NCI-H526 (cell line): ENCODE results near the gene FHL2.
A peak's percentile ranks its signal among the peaks of the same experiment; 100 is the strongest.

Experiments used
- DNase-seq, 2 experiments: peaks; one replicate each; lab custom pipeline; 2025; lab: John Stamatoyannopoulos, UW

Gene FHL2

DNA sequence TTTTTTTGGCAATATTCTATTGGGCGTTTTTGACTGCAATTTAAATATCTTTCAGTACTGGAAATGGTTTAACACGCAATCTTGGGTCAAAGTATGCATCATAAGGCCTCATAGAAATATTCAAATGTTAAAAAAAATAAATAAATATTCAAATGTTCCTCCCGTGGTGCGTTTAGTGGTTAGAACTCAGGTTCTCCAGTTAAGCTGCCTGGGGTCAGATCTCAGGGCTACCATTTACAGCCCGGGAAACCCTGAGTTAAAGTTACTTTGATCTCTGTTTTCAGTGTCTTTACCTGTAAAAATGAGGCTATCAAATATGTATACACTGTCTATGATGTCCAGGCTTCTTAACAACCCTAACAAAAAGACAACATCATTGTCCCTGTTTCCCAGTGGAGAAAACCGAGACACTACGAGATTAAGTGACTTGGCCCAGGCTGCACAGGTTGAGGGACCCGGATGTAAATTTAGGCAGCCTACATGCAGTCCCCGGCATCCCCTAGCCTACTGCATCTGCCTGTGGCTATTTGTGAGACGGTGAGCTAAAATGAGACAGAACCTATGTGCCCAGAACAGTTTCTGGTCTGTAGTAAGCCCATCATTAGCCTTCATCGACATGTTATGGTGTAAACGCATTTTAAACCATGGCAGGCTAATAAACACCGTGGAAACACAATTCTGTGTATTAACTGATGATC, 1.7 kb downstream of the FHL2 start:
- DNase-seq: peak in 1 of 2 experiments; percentile 57

DNA sequence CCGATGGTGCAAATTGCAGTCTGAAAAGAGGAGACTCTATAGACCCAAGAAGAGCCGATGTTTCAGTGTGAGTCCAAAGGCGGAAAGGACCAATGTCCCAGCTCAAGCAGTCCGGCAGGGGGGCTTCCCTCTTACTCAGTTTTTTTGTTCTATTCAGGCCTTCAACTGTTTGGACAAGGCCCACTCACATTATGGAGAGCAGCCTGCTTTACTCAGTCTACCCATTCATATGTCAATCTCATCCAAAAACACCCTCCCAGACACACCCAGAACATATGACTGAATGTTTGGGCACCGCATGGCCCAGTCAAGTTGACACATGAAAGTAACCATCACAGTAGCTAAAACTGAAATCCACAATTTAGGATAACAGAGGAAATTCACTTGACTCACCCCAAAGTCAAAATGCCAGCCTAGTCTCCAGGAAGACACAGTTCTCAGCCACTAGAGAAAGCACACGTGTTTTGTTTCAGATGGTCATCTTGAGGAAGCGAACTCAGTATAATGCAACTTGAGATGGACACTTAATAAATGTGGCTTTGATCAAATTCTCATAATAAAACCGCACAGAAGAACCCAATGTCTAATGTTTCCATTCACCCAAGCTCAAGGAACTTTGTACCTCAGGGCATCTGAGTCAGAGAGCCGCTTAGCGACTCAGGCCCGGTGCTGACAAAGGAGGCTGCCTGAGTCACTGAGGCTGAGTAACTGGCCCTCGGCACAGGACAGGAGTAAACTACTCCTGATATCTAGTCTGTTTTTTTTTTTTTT, 2.4 kb downstream of the FHL2 start:
- DNase-seq: peak in 1 of 2 experiments; percentile 51

DNA sequence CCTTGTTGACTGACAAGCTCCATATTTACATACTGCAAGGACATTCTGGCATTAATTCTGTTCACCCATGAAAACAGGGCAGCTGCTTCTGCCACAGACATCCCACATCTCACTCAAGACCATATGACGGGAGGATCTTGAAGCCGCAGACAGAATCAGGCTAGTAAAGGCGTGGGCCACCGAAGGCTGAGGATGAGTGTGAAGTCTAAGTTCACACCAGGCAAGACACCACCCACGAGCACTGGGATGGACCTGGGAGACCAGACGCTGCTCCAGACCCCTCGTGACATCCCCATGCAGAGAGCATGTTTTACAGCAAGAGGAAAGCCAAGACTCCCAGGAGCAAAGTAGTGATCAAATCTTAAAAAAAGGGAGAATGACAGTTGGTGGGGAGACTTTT, 3.2 kb downstream of the FHL2 start:
- no peak for DNase-seq

DNA sequence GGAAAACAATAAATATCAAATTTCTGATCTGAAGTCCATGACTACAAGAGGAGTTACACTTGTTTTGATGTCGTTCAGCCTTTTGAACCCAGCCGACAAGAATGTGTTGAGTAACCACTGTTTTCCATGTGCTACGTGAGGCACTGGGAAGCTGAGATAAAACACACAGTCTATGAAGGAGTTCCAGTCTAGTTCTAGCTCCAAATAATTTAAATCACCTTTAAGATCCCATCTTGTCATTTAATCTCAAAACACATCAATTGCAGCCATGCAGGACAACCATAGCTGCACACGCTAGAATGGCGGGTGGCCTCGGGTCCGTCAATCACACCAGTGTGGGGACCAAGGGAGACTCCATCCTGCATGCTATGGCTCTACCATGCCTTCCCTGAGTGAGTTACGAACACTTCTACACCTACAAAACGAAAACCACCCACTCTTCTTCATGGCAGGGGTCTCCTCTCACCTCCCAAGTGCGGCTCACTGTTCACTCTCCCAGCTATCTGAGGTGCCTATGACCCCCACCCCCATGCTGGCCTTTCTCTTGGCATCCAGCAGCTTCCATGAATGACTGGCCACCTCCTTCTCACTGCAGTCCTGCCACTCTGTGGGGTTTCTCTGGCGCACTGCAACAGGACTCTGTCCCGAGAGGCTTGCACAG, 3.8 kb downstream of the FHL2 start:
- no peak for DNase-seq

DNA sequence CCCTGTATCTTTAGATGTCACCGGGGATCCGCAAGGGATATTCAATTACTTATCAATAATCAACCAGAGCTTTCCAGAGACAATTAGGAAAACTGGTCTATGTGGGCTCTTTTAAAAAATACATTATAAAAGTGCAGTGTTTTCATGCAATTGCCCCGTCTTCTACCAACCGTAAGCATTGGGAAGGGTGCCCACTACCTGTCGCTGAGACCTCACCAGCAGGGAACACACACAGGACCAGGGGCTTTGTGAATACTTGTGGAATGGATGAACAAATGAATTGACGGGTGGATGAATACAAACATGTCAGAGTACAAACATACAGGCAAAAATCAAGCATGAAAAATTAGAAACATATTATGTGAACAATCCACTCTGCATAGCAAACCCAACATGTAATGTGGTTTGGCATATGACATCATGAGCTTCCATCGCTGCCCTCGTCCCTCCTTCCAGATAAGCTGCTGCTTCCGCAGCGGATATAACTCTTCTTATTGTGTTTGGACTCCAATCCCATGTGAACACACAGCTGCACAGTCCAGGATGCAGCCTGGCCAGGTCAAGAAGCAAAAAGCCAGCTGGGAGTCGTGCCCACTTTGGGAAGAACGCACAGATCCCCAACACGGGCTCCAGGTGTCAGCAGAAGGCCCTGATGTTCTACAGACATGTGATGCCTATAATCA, 5.3 kb downstream of the FHL2 start:
- DNase-seq: no peak

DNA sequence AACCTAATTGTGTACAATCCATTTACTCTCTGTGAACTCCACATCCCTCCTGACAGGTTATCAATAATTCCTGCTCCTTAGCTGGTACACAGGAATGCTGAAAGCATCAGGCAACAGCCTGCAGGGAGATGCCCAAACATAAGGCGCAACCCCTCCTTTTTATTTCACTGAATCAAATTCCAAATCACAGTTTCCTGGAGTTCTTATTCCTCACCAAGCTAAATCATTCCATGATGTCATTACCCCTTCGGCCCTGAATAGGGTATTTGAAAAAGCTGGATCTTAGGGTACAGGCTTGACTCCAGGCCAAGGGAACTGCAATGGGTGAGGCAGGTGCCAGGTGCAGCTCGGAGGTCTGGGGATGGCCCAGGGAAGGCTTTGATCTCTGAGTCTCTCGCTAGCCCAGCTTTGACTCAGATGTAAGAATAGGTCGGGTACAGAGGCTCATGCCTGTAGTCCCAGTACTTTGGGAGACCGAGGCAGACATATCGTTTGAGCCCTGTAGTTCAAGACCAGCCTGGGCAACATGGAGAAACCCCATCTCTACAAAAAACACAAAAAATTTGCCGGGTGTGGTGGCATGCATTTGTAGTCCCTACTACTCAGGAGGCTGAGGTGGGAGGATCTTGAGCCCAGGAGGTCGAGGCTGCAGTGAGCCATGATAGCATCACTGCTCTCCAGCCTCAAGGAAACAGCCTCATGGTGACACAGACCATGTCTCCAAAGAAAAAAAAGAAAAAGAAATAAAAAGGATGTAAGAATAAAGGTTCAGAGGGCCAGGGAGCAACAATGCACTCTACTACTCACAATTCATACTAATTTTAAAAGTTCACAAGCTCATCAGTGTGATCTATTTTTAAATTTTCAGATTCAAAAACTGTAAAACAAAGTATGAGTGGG, 6.8 kb downstream of the FHL2 start:
- DNase-seq: no peak

DNA sequence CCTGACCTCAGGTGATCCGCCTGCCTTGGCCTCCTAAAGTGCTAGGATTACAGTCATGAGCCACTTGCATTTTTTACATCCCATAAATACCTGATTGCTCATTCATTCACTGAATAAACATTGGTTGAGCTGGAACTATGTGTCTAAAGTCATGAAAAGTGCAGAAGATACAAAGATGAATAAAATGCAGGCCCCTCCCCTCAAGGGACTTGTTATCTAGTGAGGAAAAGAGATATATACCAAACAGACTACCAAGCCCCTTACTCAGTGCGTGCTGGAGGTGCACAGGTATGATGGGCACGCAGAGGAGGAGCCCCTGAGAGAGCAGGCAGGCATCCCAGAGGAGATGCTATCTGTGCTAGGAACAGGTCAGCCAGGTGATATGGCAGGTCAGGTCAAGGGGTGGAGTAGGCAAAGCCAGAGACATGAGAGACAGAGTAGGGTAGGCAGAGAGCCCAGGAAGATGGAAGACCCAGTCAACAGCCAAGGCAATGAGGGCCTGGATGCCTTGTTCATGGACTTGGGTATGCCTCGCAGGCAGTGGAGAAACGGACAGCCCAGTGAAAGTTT, 7.7 kb downstream of the FHL2 start:
- DNase-seq: no peak

DNA sequence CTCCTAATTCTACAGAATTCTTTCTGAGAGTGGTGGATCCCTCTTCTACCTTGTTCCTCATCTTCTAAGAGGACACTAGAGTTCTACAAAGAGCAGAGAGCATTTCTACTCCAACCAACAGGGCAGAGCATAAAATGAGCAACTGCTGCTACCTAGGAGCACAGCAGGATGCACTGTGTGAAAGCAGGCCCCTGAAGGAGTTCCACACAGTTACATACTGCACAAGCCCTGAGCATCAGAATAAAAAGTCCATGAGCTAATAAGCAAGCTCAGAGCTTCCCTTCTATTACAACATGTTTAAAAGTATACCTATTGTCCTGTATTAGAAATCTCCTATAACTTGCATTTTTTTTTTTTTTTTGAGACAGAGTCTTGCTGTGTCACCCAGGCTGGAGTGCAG, 8.4 kb downstream of the FHL2 start:
- DNase-seq: no peak

DNA sequence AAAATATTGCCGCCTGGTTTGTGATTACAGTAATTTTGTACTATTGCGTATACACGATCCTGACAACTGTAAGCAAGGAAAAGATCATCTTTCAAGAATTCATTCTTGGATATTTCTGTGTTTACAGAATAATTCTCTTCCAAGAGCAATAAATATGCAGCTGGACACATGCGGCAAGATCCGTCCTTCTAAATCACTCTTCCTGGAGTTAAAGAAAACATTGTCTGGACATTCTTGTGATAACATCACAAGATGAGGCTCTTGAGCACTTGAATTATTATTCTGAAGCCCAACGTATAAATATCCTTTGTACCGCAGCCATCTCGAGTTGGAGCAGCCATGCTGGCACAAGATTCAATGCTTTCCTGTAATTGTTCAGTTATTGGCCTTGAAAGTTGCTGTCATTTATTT, 9.9 kb downstream of the FHL2 start:
- no peak for DNase-seq

DNA sequence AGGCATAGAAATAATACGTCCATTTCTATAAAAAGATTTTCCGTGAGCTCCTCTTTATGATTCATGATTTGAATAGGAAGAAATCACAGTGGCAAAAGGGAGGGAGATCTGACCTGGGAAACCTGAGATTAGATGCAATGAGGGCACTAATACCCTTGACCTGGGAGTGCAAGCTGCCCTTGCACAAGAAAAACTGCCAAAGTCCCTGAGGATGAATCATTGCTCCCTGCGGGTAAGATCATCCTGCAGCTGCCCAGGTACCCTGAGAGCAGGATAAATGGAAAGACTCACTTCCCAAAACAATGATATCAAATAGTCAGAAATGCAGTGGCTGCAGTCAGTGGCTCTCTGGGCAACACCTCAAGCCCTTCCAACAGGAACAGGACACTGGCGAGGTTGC, 11.6 kb downstream of the FHL2 start:
- no peak for DNase-seq

DNA sequence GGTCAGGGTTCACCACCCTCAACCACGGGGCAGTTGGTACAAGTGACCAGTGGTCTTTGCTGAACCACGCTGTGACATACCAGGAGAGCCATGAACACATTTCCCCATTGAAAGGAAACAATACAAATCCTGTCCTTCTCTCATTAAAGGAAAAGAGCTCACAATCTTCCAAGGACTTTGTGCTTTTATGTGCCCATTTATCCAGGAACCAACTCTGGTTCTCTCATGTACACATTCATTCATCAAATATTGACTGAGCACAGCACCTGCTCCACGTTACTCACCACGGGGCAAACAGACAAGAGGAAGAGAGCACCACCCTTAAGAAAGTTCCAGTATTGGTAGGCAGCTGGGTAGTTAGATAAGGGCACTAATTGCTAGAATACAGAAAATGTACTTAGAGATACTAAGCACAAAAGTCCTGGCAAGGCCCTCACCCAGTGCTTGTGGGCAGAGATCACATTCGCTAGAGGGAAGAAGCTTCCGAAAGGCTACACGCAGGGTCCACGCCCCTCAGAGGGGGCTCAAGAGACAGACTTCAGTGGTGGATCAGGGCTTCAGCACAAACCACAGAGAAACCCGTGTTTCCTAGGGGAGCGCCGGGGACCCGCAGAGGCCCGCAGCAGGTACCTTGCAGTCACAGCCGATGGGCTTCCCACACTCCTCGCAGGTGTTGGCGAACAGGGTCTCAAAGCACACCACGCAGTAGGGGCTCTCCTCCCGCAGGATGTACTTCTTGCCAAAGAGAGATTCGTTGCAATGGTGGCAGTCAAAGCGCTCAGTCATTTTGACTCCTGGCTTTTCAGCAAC, 12.9 kb downstream of the FHL2 start:
- no peak for DNase-seq

DNA sequence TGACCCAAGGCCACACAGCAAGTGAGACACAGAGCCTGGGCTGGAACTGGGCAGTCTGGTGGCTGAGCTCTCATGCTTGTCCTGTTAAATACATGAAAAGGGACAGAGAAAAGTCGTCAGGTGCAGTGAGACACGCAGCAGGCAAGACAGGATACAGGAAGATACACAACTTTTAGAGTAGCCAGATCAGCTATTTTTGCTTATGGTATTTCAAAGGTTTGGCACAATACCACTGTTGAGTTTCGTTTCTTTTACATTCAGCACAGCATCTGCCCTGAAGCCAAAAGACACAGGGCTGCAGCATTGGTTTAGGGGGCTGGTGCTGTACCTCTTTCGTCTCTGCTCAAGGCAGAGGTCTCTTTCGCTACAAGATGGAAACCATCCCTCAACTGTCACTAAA, 14.0 kb downstream of the FHL2 start:
- no peak for DNase-seq

DNA sequence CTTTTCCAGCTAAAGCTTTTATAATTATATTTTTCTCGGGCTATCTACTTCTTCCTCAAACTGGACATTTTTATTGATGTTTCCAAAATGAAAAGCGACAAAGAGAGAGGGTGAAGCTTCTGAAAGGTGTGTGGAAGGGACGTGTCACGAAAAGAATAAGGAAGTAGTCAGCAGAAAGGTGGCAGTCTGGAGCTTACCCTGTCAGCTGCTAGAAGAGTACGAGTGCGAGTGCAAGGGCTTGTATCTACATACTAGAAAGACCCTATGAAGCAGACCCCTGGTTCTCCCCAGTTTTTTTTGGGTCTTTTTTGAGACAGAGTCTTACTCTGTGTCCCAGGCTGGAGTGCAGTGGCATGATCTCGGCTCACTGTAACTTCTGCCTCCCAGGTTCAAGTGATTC, 14.6 kb downstream of the FHL2 start:
- DNase-seq: no peak

DNA sequence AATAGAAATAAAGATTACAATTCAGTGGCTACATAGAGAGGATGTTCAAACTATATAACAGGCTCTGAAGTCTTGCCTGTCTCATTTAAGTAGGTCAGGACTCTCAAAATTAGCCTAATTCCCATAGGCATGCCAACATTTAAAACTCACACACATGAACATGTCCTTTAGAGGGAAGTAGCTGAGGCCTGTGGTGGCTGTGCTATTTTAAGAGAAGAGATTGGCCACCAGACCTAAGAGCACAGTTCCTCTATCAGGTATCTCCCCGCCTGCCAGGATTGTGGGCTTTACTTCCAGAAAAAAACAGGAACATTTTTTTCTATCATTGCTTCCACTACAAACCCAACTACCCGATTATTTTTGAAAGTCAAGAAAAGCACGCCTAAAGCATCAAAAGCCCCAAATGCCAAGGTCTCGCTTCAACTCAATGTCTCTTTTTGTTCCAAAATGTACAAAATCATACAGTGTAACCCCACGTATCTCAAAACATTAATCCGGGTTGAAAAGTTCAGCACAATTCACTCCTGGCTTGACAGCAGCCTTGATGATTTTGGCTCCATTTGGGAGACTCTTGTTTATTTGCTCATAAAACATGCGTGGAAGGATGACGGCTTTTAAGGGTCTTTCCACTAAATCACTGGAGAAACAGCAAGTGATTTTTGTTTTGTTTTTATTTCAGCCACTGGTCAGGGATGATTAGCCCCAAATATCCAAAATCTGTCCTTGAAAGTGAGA, 15.3 kb downstream of the FHL2 start:
- DNase-seq: no peak

DNA sequence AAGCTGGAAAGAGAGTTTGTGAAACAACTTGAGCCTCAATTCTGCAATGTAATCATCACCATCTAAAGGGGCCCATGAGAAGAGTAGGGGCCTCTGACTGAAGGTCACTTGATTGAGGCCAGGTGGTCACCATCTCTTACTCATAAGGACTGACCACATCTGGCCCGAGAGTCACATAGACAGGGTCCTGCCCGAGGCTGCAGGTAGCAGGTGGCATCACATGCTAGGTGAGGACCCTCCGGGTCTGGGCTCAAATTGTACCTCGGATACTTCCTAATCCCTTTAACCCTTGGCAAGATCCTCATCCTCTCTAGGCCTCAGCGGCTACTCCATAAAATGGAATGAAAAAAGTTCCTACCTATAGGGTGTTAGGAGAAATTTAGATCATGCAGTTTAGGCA, 16.7 kb downstream of the FHL2 start:
- DNase-seq: no peak

DNA sequence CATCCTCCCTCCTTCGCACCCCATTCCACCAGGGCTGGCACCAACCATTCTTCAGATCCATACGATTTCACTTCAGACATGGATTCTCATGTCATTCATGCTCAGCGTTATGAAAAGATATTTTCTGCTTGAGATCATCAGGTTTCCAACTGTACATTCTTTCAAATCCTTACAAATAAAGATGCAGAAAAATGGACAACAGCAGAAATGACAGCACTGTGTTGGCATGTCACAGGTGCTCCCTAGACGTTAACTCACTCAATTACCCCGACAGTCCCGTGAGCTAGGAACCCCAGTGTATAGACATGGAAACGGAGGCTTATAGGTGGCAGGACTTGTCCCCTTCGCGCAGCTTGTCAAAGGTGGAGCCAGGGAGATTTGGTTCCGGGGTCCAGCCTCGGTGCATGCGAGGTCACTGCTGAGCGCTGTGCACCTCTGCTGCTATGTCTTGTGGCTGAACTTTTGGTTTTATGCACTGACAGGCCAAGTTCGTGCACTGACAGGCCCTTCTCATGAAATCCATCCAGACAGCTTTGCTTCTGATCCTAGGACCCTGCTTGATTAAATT, 17.7 kb downstream of the FHL2 start:
- no peak for DNase-seq

DNA sequence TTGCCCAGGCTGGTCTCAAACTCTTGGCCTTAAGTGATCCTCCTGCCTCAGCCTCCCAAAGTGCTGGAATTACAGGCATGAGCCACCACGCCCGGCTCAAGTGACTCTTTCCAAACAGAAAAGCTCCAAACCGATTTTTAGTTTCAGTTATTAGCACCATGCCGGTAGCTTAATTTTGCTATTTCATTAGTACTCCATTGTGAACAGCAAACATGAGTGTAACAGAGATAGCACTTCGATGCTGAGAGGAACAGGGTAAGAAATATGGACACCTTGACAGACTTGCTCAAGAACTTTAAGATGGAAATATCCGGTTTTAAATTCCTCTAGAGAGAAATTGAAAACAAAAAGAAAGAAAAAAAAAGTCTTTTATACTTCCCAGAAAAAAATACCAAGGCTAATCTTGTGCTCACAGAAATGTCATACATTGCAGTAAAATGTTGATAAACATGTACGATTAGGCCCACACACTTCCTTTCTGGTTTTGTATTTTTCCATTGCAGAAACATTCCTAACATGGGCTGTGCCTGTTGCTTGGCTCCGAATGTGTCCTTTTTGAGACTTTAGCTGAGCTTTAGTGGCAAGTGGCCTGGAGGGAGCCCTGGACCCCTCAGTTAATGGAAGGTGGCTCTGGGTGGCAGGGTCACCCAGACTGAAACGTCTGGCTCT, 18.3 kb downstream of the FHL2 start:
- DNase-seq: no peak

DNA sequence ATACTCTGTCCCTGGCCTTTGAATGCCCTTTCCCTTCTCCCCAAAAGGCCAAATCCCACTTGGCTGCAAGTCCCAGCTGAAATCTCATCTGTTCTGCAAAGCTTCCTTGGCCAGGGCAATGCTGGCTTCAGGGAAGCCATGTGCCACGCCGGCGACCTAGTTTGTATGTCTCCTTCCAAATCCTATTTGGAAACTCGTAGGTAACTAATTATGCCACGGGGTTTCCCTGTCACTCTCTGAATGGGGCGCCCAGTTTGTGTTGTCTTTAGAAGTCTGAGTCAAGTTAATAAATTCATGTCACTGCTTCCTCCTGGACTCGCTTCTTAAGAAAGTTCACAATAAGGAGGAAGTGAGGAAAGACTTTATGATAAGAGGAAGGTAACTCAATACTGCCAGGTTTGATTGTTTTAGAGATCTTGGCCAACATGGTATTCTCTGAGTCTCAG, 19.1 kb downstream of the FHL2 start:
- no peak for DNase-seq

DNA sequence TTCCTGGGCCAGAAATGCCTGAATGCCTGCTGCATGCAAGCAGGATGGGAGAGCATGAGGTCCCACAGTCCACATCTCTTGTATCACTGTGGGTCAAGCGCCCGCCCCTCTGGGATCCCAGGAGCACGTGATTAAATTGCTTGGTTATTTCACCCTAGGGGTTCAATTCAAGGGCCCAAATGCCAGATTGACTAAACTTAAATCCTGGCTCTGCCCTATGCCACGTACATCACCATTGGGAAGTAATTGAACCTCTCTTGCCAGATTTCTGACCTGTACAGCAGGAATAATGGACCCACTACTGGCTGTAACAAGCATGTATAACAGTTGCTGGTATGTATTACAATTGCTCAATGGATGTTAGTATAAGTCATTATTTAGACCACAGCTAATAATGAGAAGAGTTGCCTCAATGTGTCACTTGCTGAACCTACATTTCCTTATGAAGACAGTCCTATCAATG, 19.9 kb downstream of the FHL2 start:
- DNase-seq: no peak
